Thyroid gland (tissue), 4 donors: Measurements from ENCODE around the gene CEACAM1.

Source experiments
- POLR2A ChIP-seq, 2 donors: fragments of 450-650 bp; IDR thresholded peaks; one replicate each; pipeline ENCODE4 v1.6.1; 2017; ENCODE audit warnings: antibody characterized with exemption in 2 of 2, mild to moderate bottlenecking in 2 of 2, moderate library complexity in 1 of 2
- TF ChIP-seq, protein P1 (sequence below), 6 experiments: fragments of 200-600 bp in 3 of 6; fragments of 450-650 bp in 3 of 6; sonication (generic) in 3 of 6; IDR thresholded peaks; one replicate each; pipeline ENCODE4 v1.5.1; 2016 to 2019; ENCODE audit warnings: antibody characterized with exemption in 6 of 6, mild to moderate bottlenecking in 2 of 6, inconsistent platforms in 1 of 6, moderate library complexity in 1 of 6

DNA sequence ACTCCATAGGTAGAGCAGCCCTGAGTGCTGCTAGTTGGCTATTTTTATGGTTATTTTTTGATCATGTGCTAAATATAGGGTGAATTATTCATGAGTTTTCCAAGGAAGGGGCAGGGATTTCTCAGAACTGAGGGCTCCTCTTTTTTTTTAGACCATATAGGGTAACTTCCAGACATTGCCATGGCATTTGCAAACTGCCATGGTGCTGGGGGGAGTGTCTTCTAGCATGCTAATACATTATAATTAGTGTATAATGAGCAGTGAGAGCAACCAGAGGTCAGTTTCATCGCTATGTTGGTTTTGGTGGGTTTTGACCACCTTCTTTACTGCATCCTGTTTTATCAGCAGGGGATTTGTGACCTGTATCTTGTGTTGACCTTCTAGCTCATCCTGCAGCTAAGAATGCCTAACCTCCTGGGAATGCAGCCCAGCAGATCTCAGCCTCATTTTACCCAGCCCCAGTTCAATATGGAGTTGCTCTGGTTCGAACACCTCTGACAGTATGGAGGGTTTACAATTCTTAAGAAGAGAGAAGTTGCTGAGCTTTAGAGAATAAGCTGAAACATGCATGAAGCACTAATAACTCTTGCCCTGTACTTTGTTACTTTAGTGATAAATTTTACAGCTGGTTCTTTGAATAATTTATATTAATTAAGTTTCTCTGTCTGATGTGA, 31.7 kb downstream of the CEACAM1 start:
- TF ChIP-seq, protein P1, sequence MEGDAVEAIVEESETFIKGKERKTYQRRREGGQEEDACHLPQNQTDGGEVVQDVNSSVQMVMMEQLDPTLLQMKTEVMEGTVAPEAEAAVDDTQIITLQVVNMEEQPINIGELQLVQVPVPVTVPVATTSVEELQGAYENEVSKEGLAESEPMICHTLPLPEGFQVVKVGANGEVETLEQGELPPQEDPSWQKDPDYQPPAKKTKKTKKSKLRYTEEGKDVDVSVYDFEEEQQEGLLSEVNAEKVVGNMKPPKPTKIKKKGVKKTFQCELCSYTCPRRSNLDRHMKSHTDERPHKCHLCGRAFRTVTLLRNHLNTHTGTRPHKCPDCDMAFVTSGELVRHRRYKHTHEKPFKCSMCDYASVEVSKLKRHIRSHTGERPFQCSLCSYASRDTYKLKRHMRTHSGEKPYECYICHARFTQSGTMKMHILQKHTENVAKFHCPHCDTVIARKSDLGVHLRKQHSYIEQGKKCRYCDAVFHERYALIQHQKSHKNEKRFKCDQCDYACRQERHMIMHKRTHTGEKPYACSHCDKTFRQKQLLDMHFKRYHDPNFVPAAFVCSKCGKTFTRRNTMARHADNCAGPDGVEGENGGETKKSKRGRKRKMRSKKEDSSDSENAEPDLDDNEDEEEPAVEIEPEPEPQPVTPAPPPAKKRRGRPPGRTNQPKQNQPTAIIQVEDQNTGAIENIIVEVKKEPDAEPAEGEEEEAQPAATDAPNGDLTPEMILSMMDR (IDR thresholded peaks at IDR 0.05), result no peak
- no peak for TF ChIP-seq POLR2A (IDR thresholded peaks at IDR 0.05)
